Measurements from ENCODE around the gene TIMM17A. TPM values are rescaled to one million over a fixed set of nuclear protein-coding genes. Genes with fewer than 3 reads are reported as not detected.

Gene TIMM17A
- total RNA-seq, 4 donors from 2014 or later: 18.7 to 34.9 (median 29.7) TPM

DNA sequence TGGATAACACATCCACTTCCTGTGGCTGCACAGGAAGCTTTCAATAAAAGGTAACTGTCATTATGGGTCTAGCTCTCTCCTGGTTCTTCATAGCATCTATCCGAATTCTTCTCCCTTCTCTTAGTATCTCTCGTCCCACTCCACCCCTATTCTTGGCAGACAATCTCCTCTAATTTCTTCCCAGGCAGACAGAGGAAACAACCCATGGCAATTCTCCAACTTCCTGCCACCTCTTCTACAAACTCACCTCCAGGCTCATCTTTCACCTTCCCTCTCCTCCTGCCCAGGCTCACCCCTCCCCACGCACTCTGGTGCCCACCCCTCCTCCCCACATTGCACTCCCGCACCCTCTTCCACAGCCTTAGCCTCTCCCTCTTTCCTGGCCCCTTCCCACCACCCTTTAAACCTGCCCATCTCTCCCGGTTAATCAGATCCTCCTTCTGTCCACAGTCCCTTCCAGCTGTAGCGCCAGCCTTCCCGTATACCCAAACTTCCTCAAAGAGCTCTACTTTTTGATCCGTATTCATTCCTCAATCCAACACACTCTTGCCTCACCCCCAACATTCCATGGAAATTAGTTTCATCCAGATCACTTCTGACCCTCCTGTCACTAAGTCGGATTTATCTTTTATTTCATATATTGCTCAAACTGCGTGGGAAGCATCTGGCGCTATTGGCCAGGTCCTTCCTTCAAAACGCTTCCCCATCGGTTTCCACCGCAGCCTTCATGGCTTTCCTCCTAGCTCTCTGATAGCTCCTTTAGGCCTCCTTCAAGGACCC lies 40.7 kb upstream of the TIMM17A start:
- intact Hi-C loops (cut with DNase I; ENCODE audit: low total_unique reads): no loop called here
- TF ChIP-seq POLR2A (IDR thresholded peaks at IDR 0.05): no peak
- TF ChIP-seq, protein P1, sequence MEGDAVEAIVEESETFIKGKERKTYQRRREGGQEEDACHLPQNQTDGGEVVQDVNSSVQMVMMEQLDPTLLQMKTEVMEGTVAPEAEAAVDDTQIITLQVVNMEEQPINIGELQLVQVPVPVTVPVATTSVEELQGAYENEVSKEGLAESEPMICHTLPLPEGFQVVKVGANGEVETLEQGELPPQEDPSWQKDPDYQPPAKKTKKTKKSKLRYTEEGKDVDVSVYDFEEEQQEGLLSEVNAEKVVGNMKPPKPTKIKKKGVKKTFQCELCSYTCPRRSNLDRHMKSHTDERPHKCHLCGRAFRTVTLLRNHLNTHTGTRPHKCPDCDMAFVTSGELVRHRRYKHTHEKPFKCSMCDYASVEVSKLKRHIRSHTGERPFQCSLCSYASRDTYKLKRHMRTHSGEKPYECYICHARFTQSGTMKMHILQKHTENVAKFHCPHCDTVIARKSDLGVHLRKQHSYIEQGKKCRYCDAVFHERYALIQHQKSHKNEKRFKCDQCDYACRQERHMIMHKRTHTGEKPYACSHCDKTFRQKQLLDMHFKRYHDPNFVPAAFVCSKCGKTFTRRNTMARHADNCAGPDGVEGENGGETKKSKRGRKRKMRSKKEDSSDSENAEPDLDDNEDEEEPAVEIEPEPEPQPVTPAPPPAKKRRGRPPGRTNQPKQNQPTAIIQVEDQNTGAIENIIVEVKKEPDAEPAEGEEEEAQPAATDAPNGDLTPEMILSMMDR (IDR thresholded peaks at IDR 0.05): no peak
- Histone ChIP-seq H3K36me3 (no peaks in the 10 kb centered on the region), H3K4me1 (peaks cover 18 to 33% of the 10 kb centered on the region in 2 donors), H3K4me3 (peak overlapping the region in 1 of 2 donors; percentile 6), H3K9me3 (no peaks in the 10 kb centered on the region), H3K27me3 (no peaks in the 10 kb centered on the region), H3K27ac (peak overlapping the region; percentile 94 to 98)
- DNase-seq: peak; percentile 60 to 76

DNA sequence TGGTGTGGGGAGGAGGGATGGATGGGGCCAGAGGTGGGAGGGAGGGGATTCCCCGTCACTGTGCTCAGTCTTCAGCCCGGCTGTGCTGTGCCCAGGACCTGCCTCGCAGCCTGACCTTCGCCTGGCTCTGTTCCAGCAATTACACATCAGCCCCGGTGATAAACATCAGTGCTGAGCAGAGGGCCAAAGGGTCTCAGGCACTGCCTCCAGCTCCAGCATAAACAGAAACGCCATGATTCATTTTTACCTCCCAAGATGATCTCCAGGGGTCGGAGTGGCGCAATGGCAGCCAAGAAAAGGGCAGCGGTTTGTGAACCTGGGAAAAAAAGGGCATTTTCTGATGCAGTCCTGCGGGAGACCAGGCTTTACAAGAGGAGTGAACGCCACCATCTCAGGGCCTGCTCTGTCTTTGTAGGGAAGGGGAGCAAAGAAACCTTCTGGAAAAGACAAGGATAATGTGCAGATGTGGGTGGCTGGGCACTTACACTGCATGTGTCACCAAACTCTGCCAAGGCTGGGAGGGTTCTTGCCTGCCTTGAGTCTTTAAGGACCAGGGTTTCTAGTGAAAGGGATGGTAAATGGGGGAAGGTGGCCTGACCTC lies 38.6 kb upstream of the TIMM17A start:
- Histone ChIP-seq H3K4me3 (peak overlapping the region in 1 of 2 donors; percentile 9), H3K27me3 (no peaks in the 10 kb centered on the region), H3K27ac (peak overlapping the region; percentile 94 to 98), H3K4me1 (peaks cover 18 to 33% of the 10 kb centered on the region in 2 donors), H3K9me3 (no peaks in the 10 kb centered on the region), H3K36me3 (no peaks in the 10 kb centered on the region)
- TF ChIP-seq, protein P1 (IDR thresholded peaks at IDR 0.05): no peak
- no peak for TF ChIP-seq POLR2A (IDR thresholded peaks at IDR 0.05)
- peak; percentile 92 to 98 for DNase-seq
- intact Hi-C loops (cut with DNase I; ENCODE audit: low total_unique reads): no loop called here

DNA sequence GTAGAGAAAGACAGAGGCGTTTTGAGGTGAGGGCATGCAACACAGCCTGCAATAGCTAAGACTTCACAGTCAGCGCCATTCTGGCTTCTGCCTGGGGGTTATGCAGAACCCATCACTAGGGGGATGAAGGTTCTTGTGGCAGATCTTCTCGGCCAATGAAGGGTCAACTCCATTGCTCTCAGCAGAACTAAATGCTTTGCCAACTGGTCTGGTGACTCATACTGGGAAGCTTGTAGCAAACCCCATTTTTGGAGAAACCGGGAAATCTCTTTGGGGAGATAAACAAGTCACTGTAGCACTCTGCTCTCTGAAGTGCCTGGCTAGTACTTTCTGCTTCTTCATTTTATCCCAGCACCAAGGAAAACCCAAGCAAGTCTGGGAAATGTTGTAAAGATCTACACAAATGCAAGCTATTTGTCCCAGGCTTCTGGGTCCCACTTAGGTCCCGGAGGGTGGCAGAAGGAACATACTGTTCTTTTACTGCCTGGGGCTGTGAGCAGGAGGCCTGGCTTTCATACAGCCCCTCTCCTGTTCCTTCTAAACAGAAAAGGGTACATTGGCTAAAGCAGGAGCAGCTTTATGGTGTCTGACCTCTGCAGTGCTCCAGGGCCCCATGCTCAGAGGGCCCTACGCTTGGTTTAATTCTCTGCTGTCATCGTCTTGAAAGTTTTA lies 37.8 kb upstream of the TIMM17A start:
- TF ChIP-seq, protein P1 (IDR thresholded peaks at IDR 0.05): no peak
- peak in 1 of 2 donors; percentile 39 for TF ChIP-seq POLR2A (IDR thresholded peaks at IDR 0.05)
- H3K27me3 ChIP-seq: no peaks in the 10 kb centered on the region
- no peaks in the 10 kb centered on the region for H3K9me3 ChIP-seq
- DNase-seq: peak; percentile 54 to 84
- intact Hi-C loops (cut with DNase I; ENCODE audit: low total_unique reads): no loop called here
- H3K36me3 ChIP-seq: no peaks in the 10 kb centered on the region
- peaks cover 18 to 33% of the 10 kb centered on the region in 2 donors for H3K4me1 ChIP-seq
- H3K4me3 ChIP-seq: peak overlapping the region in 1 of 2 donors; percentile 9
- H3K27ac ChIP-seq: peak overlapping the region; percentile 94 to 98

DNA sequence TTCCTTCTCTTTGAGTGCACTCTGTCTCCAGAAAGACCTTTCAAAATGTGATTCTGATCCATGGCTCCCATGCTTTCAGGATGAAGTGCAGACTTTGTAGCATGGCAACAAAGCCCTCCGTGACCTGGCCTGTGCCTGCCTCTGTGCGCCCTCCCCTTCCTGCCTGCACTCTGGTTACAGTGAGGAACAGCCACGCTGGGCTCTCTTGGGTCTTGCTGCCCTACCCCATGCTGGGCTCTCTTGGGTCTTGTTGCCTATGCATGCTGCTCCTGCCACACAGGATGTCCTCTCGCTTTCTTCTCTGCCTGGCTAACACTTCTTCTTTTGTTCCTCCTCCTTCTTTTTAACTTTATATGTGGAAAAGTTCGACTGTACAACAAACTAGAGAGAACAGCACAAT lies 37.0 kb upstream of the TIMM17A start:
- peak overlapping the region; percentile 94 to 98 for H3K27ac ChIP-seq
- no peaks in the 10 kb centered on the region for H3K36me3 ChIP-seq
- peak in 1 of 2 donors; percentile 24 for DNase-seq
- intact Hi-C loops (cut with DNase I; ENCODE audit: low total_unique reads): no loop called here
- peaks cover 18 to 33% of the 10 kb centered on the region in 2 donors for H3K4me1 ChIP-seq
- H3K27me3 ChIP-seq: no peaks in the 10 kb centered on the region
- no peak for TF ChIP-seq POLR2A (IDR thresholded peaks at IDR 0.05)
- TF ChIP-seq, protein P1 (IDR thresholded peaks at IDR 0.05): no peak
- no peak overlapping the region for H3K4me3 ChIP-seq
- H3K9me3 ChIP-seq: no peaks in the 10 kb centered on the region
